Measurements from ENCODE around the gene WNT3A. TPM values are rescaled to one million over a fixed set of nuclear protein-coding genes. Genes with fewer than 3 reads are reported as not detected.

The WNT3A gene
- total and polyA plus RNA-seq, 9 of the 15 experiments (the other 6 are each of a cell fraction or from before 2014, with no cell fraction given): not detected

- TF ChIP-seq JUN (IDR thresholded peaks at IDR 0.05; ENCODE audit: borderline replicate concordance, low read depth, low read length): no peak
- TF ChIP-seq JUN (CRISPR knock-in tag; IDR thresholded peaks at IDR 0.05; ENCODE audit: borderline replicate concordance): no peak
- no peak for TF ChIP-seq CREB3L1 (IDR thresholded peaks at IDR 0.05; ENCODE audit: borderline replicate concordance, low read depth)
- no peak for TF ChIP-seq ZNF740 (CRISPR knock-in tag; IDR thresholded peaks at IDR 0.05)
- TF ChIP-seq ZNF740 (tag; IDR thresholded peaks at IDR 0.05): peak in 1 of 2 experiments; percentile 57; a peak in 1 of 4 replicates
- TF ChIP-seq DLX4 (CRISPR knock-in tag; IDR thresholded peaks at IDR 0.05): no peak
- TF ChIP-seq MXD1 (CRISPR knock-in tag; IDR thresholded peaks at IDR 0.05; ENCODE audit: borderline replicate concordance, poor library complexity, severe bottlenecking): no peak
- no peak for TF ChIP-seq NCOA1 (IDR thresholded peaks at IDR 0.05; ENCODE audit: low read depth)
- 0 out of 4 replicates have a peak, but pooled peaks of 1 of the 2 experiments have one; percentile 30 for TF ChIP-seq ZNF639 (CRISPR knock-in tag; conservative IDR thresholded peaks at IDR 0.05 in 1 of 2, IDR thresholded peaks at IDR 0.05 in 1 of 2)
- no peak for TF ChIP-seq ZNF668 (CRISPR knock-in tag; IDR thresholded peaks at IDR 0.05)
- TF ChIP-seq FOXK1 (CRISPR knock-in tag; IDR thresholded peaks at IDR 0.05; ENCODE audit: borderline replicate concordance): 0 out of 2 replicates have a peak, but pooled peaks have one; percentile 33
- peak; percentile 65; the same call in 1 of the 2 replicates for TF ChIP-seq ZNF584 (CRISPR knock-in tag; IDR thresholded peaks at IDR 0.05; ENCODE audit: low read depth)
- no peak for TF ChIP-seq SMARCB1 (IDR thresholded peaks at IDR 0.05; ENCODE audit: insufficient read length, low read depth)
- no peak for TF ChIP-seq DMBX1 (CRISPR knock-in tag; IDR thresholded peaks at IDR 0.05; ENCODE audit: borderline replicate concordance)
- no peak for TF ChIP-seq PBX2 (CRISPR knock-in tag; IDR thresholded peaks at IDR 0.05; ENCODE audit: low read depth)
- TF ChIP-seq PBX2 (tag; conservative IDR thresholded peaks at IDR 0.05; ENCODE audit: low read depth): 0 out of 2 replicates have a peak, but pooled peaks have one; percentile 17
- TF ChIP-seq NR3C1 (CRISPR knock-in tag; IDR thresholded peaks at IDR 0.05): no peak
Measured at GRCh38 chr1:228109962-228110488, 103.2 kb downstream of the WNT3A start (continued).
